ENCODE measurements around the gene PARD6B.

DNA sequence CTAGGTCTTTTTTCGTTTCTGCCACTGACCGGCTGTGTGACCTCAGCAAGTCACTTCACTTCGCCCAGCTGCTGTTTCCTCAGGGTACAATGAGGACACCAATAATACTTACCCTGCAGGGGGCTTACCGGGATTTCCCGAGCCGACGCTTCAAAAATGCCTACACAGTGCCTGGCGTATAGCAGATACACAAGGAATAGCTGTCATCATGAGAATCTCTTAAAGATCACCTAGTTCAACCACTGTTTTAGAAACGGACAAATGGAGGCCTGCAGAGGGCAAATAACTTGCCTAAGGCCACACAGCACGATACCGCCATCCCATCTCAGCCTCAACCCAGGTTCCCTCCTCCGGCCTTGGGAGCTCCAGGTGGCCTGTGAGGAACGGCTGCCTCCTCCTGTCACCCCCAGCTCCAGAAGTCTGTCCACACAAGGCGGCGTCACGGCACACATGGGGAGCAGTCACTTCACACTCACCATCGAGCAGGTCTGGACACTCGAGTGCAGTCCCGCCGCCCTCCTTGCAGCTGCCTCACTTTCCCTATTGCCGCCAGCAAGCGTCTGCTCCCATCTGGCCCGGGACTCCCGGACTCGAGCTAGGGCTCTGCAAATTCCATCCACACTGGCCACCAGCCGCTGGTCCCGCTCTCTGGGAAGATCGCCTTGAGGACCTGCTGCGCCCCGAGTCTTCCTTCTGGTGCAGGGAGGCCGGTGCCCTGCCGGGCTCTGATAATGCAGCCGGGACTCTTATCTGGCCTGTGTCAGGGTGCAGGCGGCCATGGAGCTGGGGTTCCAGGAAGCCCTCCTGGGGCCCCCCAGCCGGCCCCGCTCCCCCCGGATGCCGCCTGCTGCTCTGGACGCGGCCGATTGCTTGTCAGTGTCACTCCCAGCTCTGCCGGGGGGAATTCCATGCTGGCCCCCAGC, 40.5 kb upstream of the PARD6B start, which contains the start of gene RIPOR3:
- TF ChIP-seq CTCF (IDR thresholded peaks at IDR 0.05) = no peak
- no peak for TF ChIP-seq POLR2AphosphoS5 (IDR thresholded peaks at IDR 0.05)
- no peak for TF ChIP-seq POLR2A (IDR thresholded peaks at IDR 0.05)
- TF ChIP-seq EP300 (IDR thresholded peaks at IDR 0.05) = no peak
